Left cardiac atrium (tissue), 4 donors: ENCODE measurements around the gene CSTA. TPM values are rescaled to one million over a fixed set of nuclear protein-coding genes. Genes with fewer than 3 reads are reported as not detected.
"Not testable (repeated sequence)": the region's sequence is repeated elsewhere in the genome, so short reads cannot be mapped to it uniquely, and the experiment has no call there.

Experiments used
- ATAC-seq, 2 donors: fragments of 200-7000 bp; cut with Tn5 transposase; one replicate each; pipeline ENCODE4 v1.9.1; 2020; ENCODE audit warnings: mild to moderate bottlenecking in 2 of 2, moderate library complexity in 2 of 2
- DNase-seq: peaks from one replicate; pipeline ENCODE4 v3.0.0-alpha.2; 2020
- intact Hi-C, 2 donors: fragments of 100-400 bp; cut with DNase I; formaldehyde crosslinking; loops; one replicate each; pipeline versions ENCODE4 v1.14.1 to v1.15.1; 2022 to 2023
- total RNA-seq, 2 donors: library from RNA; stranded (reverse); fragmentation: NEBNext Ultra II Directional; extraction: Animal tissue kit (Norgen Biotek cat#: 25700); gene quantifications; one replicate each; pipeline ENCODE4 v1.2.1, GENCODE V29; 2021
- donor health status: DM: no; HTN: yes; CAD: no.
- donor health status: DM: no; HTN: yes; CAD: no; lungs with severe emphysema.
- donor health status: DM: yes; HTN: yes; CAD: no.
- donor health status: Dilated cardiomyopathy.

The CSTA gene
- total RNA-seq, 2 donors from 2014 or later = 3.8 to 9.3 TPM

GRCh38 chr3:122365073-122365472 is 40.0 kb downstream of the CSTA start:
- no peak for ATAC-seq
- intact Hi-C loops = no loop called here

GRCh38 chr3:122365582-122366378 is 40.7 kb downstream of the CSTA start:
- intact Hi-C loops = not testable (repeated sequence)
- peak in 1 of 2 donors; percentile 47 for ATAC-seq

More at GRCh38 chr3:122365073-122365472, 40.0 kb downstream of the CSTA start:
- no peak for DNase-seq

GRCh38 chr3:122366379-122366749 is 41.3 kb downstream of the CSTA start:
- intact Hi-C loops = no loop called here
- no peak for ATAC-seq
- no peak for DNase-seq

More at GRCh38 chr3:122365582-122366378, 40.7 kb downstream of the CSTA start:
- DNase-seq = not testable (repeated sequence)

- intact Hi-C loops = no loop called here
- no peak for ATAC-seq
- DNase-seq = no peak
These were observed 49.0 kb downstream of the CSTA start for GRCh38 chr3:122374034-122374433.

- ATAC-seq = no peak
These were observed 52.9 kb downstream of the CSTA start for GRCh38 chr3:122377975-122378374.

GRCh38 chr3:122382888-122383666 is 58.0 kb downstream of the CSTA start, which contains the start of gene MIX23:
Gene MIX23 (minus strand): TSS chr3:122383231. CDS start chr3:122383224, 7 bp downstream.
- ATAC-seq (peak; percentile 81 to 88), DNase-seq (peak; percentile 89)
- intact Hi-C loops = no loop called here

More at GRCh38 chr3:122377975-122378374, 52.9 kb downstream of the CSTA start:
- intact Hi-C loops = no loop called here
- no peak for DNase-seq

- intact Hi-C loops = no loop called here
- DNase-seq (peak; percentile 95), ATAC-seq (peak; percentile 98 to 99)
These were observed 59.0 kb downstream of the CSTA start, which contains the start of gene FAM162A for GRCh38 chr3:122383771-122384697. Gene FAM162A (plus strand): TSS chr3:122384182. CDS start chr3:122384266, 84 bp downstream.

- ATAC-seq (no peak), DNase-seq (no peak)
- intact Hi-C loops = no loop called here
These were observed 62.7 kb downstream of the CSTA start for GRCh38 chr3:122387709-122388108.

GRCh38 chr3:122389197-122389596 is 64.1 kb downstream of the CSTA start:
- DNase-seq (no peak), ATAC-seq (no peak)
- intact Hi-C loops = no loop called here

- intact Hi-C loops = loop anchor here in 1 of 2 donors (5.0 kb wide), 1 partner anchor 287 kb away; no protein-coding TSS in a partner anchor
- ATAC-seq (no peak), DNase-seq (no peak)
These were observed 64.8 kb downstream of the CSTA start for GRCh38 chr3:122389892-122390291.

GRCh38 chr3:122390665-122391064 is 65.6 kb downstream of the CSTA start:
- no peak for DNase-seq
- intact Hi-C loops = loop anchor here in 1 of 2 donors (5.0 kb wide), 1 partner anchor 287 kb away; no protein-coding TSS in a partner anchor

More at GRCh38 chr3:122390665-122391064, 65.6 kb downstream of the CSTA start:
- peak in 1 of 2 donors; percentile 63 for ATAC-seq

Other genes starting within 250 kb of the CSTA start
- not detected for gene CASR, start 141.6 kb upstream of the CSTA start, total RNA-seq
- 10 to 100 TPM; 23.5 to 28.7 TPM for gene MIX23, start 58.0 kb downstream of the CSTA start, total RNA-seq
- gene FAM162A, start 58.9 kb downstream of the CSTA start, total RNA-seq = 100 to 1,000 TPM; 118 to 144 TPM
- 1 to 10 TPM; 3.2 to 3.5 TPM for gene WDR5B, start 90.8 kb downstream of the CSTA start, total RNA-seq
- 10 to 100 TPM; 44.3 to 63.4 TPM for gene KPNA1, start 189.7 kb downstream of the CSTA start, total RNA-seq
- 10 to 100 TPM; 16.8 to 27.0 TPM for gene PARP9, start 239.1 kb downstream of the CSTA start, total RNA-seq
- 10 to 100 TPM; 13.6 to 25.0 TPM for gene DTX3L, start 239.1 kb downstream of the CSTA start, total RNA-seq